Cardiac muscle cell (in vitro differentiated cells and primary cell): ENCODE measurements around the gene CCT4. TPM values are rescaled to one million over a fixed set of nuclear protein-coding genes. Genes with fewer than 3 reads are reported as not detected.
A peak's percentile ranks its signal among the peaks of the same experiment; 100 is the strongest.
"Not testable (repeated sequence)": the region's sequence is repeated elsewhere in the genome, so short reads cannot be mapped to it uniquely, and the experiment has no call there.

Source experiments
- DNase-seq, 2 donors: peaks; one replicate each; pipeline versions ENCODE4 v3.0.0 to v3.0.0-alpha.2; 2010 to 2017; ENCODE audit warnings: low read depth in 1 of 2, low spot score in 1 of 2
- H3K27ac ChIP-seq: fragments of 200-600 bp; sonication (generic); 2 replicates; pipeline ENCODE4 v1.5.1; 2016
- H3K27me3 ChIP-seq: fragments of 200-600 bp; sonication (generic); 2 replicates; pipeline ENCODE4 v1.6.0; 2016; ENCODE audit warnings: control low read depth
- H3K36me3 ChIP-seq: fragments of 200-600 bp; sonication (generic); 2 replicates; pipeline ENCODE4 v1.5.1; 2016; ENCODE audit warnings: control low read depth
- H3K4me1 ChIP-seq: fragments of 200-600 bp; sonication (generic); 2 replicates; pipeline ENCODE4 v1.8.1; 2017; ENCODE audit warnings: low read depth, mild to moderate bottlenecking, mixed run types
- H3K4me3 ChIP-seq: fragments of 200-600 bp; sonication (generic); 2 replicates; pipeline ENCODE4 v1.5.1; 2016; ENCODE audit warnings: mild to moderate bottlenecking
- H3K9me3 ChIP-seq: fragments of 200-600 bp; sonication (generic); 2 replicates; pipeline ENCODE4 v1.5.1; 2017; ENCODE audit warnings: low read depth, mild to moderate bottlenecking, control low read depth
- polyA plus RNA-seq: library from polyadenylated mRNA; unstranded; fragments of >200 nt; fragmentation: Nextera tagmentation; extraction: Ambion mirVana; gene quantifications from 2 replicates; pipeline ENCODE4 v1.2.1, GENCODE V29; 2016
- total RNA-seq: library from RNA; depleted of rRNA; stranded (reverse); fragments of >200 nt; gene quantifications from 2 replicates; pipeline ENCODE4 v1.2.3, GENCODE V29; 2016
- TF ChIP-seq, protein P1 (sequence below): IDR thresholded peaks from 2 replicates; pipeline ENCODE4 v1.5.1; 2012; ENCODE audit warnings: low read depth, mild to moderate bottlenecking, low read length

The CCT4 gene
- total and polyA plus RNA-seq, 2 experiments from 2014 or later, result 125 to 184 TPM

- Histone ChIP-seq H3K9me3 (no peaks in the 10 kb centered on the region), H3K27ac (no peak overlapping the region), H3K4me3 (no peak overlapping the region), H3K4me1 (peaks cover 15% of the 10 kb centered on the region), H3K27me3 (no peaks in the 10 kb centered on the region), H3K36me3 (no peaks in the 10 kb centered on the region)
- no peak for DNase-seq
- TF ChIP-seq, protein P1, sequence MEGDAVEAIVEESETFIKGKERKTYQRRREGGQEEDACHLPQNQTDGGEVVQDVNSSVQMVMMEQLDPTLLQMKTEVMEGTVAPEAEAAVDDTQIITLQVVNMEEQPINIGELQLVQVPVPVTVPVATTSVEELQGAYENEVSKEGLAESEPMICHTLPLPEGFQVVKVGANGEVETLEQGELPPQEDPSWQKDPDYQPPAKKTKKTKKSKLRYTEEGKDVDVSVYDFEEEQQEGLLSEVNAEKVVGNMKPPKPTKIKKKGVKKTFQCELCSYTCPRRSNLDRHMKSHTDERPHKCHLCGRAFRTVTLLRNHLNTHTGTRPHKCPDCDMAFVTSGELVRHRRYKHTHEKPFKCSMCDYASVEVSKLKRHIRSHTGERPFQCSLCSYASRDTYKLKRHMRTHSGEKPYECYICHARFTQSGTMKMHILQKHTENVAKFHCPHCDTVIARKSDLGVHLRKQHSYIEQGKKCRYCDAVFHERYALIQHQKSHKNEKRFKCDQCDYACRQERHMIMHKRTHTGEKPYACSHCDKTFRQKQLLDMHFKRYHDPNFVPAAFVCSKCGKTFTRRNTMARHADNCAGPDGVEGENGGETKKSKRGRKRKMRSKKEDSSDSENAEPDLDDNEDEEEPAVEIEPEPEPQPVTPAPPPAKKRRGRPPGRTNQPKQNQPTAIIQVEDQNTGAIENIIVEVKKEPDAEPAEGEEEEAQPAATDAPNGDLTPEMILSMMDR, result no peak
These were observed 38.3 kb upstream of the CCT4 start for GRCh38 chr2:61926531-61927477.

DNA sequence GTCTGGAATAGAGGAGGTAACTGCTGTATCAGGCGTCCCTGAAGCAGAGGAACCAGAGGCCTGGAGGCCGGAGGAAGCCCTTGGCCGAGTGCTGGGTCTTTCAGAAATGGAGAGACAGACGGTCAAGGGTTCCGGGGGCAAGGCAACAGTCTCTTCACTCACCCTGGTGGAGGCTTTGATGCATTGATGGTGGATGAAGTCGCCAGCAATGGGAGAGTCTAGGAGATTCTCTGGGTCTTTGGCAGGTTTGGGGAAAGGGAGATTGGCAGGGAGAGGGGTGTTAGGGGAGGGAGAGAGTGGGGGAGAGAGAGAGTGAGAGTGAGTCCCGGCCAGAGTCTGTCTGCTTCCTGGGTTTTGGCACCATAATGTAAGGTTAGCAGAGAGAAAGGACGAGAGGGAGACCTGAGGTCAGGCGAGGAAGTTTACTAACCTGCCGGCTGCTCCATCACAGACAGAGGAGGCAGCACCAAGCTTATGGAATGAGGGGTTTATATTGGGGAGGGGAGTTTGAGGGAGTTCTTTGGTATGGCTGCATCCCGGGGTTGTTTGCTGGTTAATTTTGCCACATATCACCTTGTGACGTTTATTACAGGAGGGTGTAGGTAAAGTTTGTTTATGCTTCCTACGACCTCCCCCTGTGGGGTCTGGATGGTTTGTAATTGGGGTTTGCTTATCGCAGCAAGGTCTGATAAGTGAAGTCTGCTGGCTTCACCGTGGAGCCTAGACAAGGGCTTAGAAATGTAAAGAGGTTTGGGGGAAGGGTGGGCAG lies 36.6 kb upstream of the CCT4 start:
- H3K36me3 ChIP-seq, result no peaks in the 10 kb centered on the region
- TF ChIP-seq, protein P1, result no peak
- H3K27ac ChIP-seq, result peak overlapping the region; percentile 61
- H3K27me3 ChIP-seq, result no peaks in the 10 kb centered on the region
- H3K4me3 ChIP-seq, result no peak overlapping the region
- H3K4me1 ChIP-seq, result peaks cover 21% of the 10 kb centered on the region
- H3K9me3 ChIP-seq, result no peaks in the 10 kb centered on the region
- DNase-seq, result no peak

GRCh38 chr2:61922714-61923113 lies 34.3 kb upstream of the CCT4 start:
- H3K4me3 ChIP-seq, result no peak overlapping the region
- no peak for DNase-seq
- no peak overlapping the region for H3K27ac ChIP-seq
- no peaks in the 10 kb centered on the region for H3K9me3 ChIP-seq
- H3K27me3 ChIP-seq, result no peaks in the 10 kb centered on the region
- H3K36me3 ChIP-seq, result no peaks in the 10 kb centered on the region
- TF ChIP-seq, protein P1, result no peak
- H3K4me1 ChIP-seq, result peaks cover 16% of the 10 kb centered on the region

DNA sequence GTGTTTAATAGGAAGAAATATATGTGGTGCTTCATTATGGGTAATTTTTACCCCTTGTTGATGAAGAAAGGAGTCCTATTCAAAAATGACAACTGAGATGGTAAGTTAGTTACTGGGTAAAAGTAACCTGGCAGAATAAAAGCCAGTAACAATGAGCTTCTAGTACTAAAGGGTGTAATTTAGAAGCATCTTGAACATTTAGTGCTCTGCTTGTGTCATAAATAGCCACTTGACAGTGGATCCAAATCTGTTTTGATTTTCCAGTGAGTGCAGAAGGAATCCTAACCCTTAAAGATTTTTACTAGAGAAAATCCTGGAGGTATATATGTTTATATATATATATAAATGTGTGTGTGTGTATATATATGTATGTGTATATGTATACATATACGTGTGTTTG lies 32.1 kb upstream of the CCT4 start:
- TF ChIP-seq, protein P1, result no peak
- no peak for DNase-seq
- H3K4me1 ChIP-seq, result peaks cover 14% of the 10 kb centered on the region
- H3K36me3 ChIP-seq, result no peaks in the 10 kb centered on the region
- no peak overlapping the region for H3K27ac ChIP-seq
- no peaks in the 10 kb centered on the region for H3K27me3 ChIP-seq
- no peaks in the 10 kb centered on the region for H3K9me3 ChIP-seq
- H3K4me3 ChIP-seq, result no peak overlapping the region

DNA sequence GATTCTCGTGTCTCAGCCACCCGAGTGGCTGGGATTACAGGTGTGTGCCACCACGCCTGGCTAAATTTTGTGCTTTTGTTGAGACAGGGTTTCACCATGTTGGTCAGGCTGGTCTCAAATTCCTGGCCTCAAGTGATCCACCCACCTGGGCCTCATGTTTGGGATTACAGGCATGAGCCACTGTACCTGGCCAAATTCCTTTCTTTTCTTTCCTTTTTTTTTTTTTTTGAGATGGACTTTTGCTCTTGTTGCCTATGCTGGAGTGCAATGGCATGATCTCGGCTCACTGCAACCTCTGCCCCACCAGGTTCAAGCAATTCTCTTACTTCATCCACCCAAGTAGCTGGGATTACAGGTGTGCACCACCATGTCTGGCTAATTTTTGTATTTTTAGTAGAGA lies 26.3 kb upstream of the CCT4 start:
- not testable (repeated sequence) for H3K36me3 ChIP-seq, H3K9me3 ChIP-seq, H3K4me1 ChIP-seq, H3K27me3 ChIP-seq, DNase-seq, H3K27ac ChIP-seq, H3K4me3 ChIP-seq

DNA sequence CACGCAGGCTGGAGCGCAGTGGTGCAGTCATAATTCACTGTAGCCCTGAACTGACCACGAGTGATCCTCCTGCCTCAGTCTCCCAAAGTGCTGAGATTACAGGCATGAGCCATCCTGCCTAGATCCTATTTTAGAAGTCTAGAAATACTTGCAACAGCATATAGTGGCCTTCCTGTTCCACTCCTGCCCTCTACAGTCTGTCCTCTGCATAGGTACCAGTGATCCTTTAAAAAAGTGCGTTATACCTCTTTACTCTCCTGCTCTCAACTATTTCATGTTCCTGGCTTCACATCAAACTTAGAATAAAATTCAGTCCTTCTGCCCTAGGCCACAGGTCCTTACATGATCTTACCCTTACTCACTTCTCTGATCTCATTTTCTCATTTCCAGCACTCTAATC lies 23.1 kb upstream of the CCT4 start:
- Histone ChIP-seq H3K4me1 (no peaks in the 10 kb centered on the region), H3K9me3 (no peaks in the 10 kb centered on the region), H3K27me3 (no peaks in the 10 kb centered on the region), H3K4me3 (no peak overlapping the region), H3K27ac (no peak overlapping the region), H3K36me3 (no peaks in the 10 kb centered on the region)
- DNase-seq, result peak in 1 of 2 donors; percentile 38
- TF ChIP-seq, protein P1, result no peak
